Motor neuron (in vitro differentiated cells): ENCODE results near the gene DPCD. TPM values are rescaled to one million over a fixed set of nuclear protein-coding genes. Genes with fewer than 3 reads are reported as not detected.

ENCODE experiments used
- ATAC-seq, 8 experiments: fragments of 200-7000 bp; cut with Tn5 transposase; replicated peaks in 6 of 8; 2 replicates each; pipeline ENCODE4 v1.8.0; 2021; ENCODE audit warnings: mild to moderate bottlenecking in 8 of 8, moderate library complexity in 8 of 8
- H3K27ac ChIP-seq, 2 donors: fragments of 250-450 bp; sonication (Bioruptor Pico); 2 replicates each; pipeline ENCODE4 v1.9.0; 2021; ENCODE audit warnings: antibody characterized with exemption in 2 of 2, mild to moderate bottlenecking in 2 of 2, moderate library complexity in 1 of 2
- H3K4me1 ChIP-seq, 2 donors: fragments of 250-450 bp; sonication (Bioruptor Pico); replicated peaks in 1 of 2; 2 replicates each; pipeline ENCODE4 v1.6.1; 2021; ENCODE audit warnings: antibody characterized with exemption in 2 of 2, mild to moderate bottlenecking in 2 of 2, moderate library complexity in 1 of 2
- H3K4me3 ChIP-seq, 5 donors: fragments of 250-450 bp; sonication (Bioruptor Pico); 2 replicates each; pipeline ENCODE4 v1.9.0; 2021; ENCODE audit warnings: antibody characterized with exemption in 5 of 5, mild to moderate bottlenecking in 5 of 5, moderate library complexity in 4 of 5
- WGBS, 10 experiments: fragments of 450-650 bp; shearing (Covaris generic); methylation state at CpG; one replicate each; pipeline ENCODE4 v1.0.0; 2022; 5-methylcytosine and 5-hydroxymethylcytosine counted together
- in situ Hi-C, 9 experiments: fragments of 400-800 bp; cut with MboI; loops; one replicate each; pipeline ENCODE4 v1.15.0; 2021; ENCODE audit warnings: low sequenced_read_pairs in 9 of 9, low pct_unique_long_range_greater_than_20kb in 2 of 9; ENCODE audit not compliant: unreplicated experiment in 9 of 9
- total RNA-seq, 8 experiments: library from RNA; unstranded; fragments of 300-600 nt; gene quantifications; 2 replicates each; pipeline versions ENCODE4 v1.2.3 to v1.2.4, GENCODE V29; 2022

Gene DPCD
- 100 to 1,000 TPM in 1 of 8 experiments, 10 to 100 TPM in 7; 28.9 to 105 (median 64.7) TPM for total RNA-seq

DNA sequence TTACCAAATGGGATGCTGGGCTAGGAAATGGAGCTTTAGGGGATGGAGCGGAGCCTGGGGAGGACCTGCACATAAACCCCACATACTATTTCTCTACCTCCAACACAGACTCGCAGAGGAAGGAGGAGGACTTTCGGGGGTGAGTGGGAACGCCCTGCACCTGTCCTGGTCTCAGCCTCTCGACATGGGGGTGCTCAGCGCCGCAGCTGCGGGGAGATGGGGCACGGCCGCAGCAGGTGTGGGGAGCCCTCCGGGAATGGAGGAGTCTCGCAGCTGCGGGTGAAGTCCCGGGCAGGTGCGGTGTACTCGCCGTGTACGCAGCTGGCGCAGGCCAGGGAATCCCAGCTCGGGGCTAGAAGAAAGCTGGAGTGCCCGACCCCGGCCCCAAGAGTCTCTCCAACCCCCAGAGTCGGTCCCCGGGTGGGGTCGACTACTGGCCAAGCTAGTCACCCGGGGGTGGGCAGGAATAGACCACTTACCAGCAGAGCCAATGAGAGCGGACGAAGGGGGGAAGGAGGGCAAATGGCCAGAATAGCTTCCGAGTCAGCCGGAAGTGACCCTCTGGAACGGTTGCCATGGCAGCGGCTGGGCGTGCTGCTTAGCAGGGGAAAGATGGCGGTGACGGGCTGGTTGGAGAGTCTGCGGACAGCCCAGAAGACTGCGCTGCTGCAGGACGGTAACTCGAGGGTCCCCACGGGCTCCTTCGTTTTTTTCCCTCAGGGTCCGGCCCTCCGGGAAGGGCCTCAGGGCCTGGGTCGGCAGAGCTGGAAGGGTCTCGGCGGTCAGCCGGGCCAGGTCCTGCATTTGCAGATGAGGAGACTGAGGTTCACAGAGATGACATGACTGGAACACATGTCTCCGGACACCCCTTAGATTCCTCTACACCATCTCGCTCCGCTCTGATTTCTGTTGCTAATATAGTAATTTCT lies at the start of gene DPCD, which contains the start of gene POLL:
DPCD (plus strand) TSS at position 597 of the 929 bp plus-strand sequence; CDS start at position 613, 16 bp downstream.
POLL (minus strand) TSS at position 533 of the 929 bp plus-strand sequence. CDS start 897 bp downstream, outside the sequence.
- H3K27ac ChIP-seq = peak within 1 kb of the TSS; percentile 36 to 69

DNA sequence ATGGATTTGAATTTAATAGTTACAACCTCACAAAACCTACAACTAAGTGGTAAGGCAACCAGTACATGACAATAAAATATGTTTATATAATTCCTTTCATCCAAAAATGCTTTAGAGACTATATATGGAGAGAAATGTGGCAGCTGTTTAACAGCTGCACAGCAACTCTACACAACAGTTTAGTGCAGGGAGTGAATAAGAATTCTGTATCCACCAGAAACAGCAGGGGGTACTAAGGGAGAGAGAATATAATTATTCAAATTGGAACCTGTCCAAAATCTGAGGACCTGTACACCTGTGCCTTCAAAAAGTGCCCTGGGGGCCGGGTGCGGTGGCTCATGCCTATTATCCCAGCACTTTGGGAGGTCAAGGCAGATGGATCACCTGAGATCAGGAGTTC lies 49.7 kb upstream of the DPCD start:
- Histone ChIP-seq H3K4me3 (no peak overlapping the region), H3K27ac (no peak overlapping the region), H3K4me1 (peaks cover 0 to 2% of the 10 kb centered on the region in 2 donors)
- in situ Hi-C loops = no loop called here
- 90 to 95% methylated on average over 2 of the region's 2 CpGs; no CpG with 5 or more reads in 8 of the 10 experiments for WGBS, 10 experiments
- ATAC-seq = no peak

More for the DNA sequence above, at the start of gene DPCD, which contains the start of gene POLL:
- in situ Hi-C loops = no loop called here
- H3K4me3 ChIP-seq = peak within 1 kb of the TSS; percentile 57 to 99 (median 86)
- WGBS, 10 experiments = 0 to 22% (median 2%) methylated on average over 5 to 16 of the region's 50 CpGs; no CpG with 5 or more reads in 6 of the 10 experiments
- peak; percentile 92 to 99 (median 99) for ATAC-seq
- H3K4me1 ChIP-seq = peaks cover 8 to 14% of the 10 kb centered on the region in 2 donors

DNA sequence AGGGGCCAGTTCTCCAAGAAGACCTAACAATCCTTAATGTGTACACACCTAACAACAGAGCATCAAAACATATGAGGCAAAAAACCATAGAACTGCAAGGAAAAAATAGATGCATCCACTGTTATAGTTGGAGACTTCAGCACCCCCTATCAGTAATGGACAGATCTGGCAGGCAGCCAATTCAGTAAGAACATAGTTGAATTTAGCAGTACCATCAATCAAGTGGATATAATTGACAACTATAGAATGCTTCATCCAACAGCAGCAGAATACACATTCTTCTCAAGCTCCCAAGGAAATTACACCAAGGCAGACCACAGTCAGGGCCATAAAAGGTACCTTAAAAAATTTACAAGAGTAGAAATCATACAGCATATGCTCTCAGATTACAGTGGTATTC lies 42.2 kb upstream of the DPCD start:
- Histone ChIP-seq H3K4me1 (no peaks in the 10 kb centered on the region), H3K27ac (no peak overlapping the region), H3K4me3 (no peak overlapping the region)
- in situ Hi-C loops = no loop called here
- peak in 1 of 8 experiments; percentile 56 for ATAC-seq

DNA sequence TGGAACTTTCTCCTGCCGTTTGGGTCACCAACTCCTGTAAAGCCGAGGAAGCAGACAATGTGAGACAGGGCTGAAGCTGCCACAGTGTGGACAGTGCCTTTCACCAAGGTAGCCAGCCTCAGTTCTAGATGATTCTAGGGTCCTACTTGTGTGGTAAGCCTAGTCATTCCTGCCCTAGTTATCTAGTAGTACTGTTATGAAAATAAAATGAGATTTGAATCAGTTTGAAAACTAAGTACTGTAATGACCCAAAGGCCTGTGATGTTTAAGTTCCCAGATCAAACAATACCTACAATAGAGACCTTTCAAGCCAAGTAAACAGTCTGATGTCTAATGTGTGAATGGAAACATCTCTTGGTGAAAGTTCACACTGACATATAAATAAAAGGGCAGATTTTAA lies 37.2 kb upstream of the DPCD start:
- H3K27ac ChIP-seq = no peak overlapping the region
- no peak for ATAC-seq
- no peak overlapping the region for H3K4me3 ChIP-seq
- H3K4me1 ChIP-seq = peaks cover 0 to 10% of the 10 kb centered on the region in 2 donors
- in situ Hi-C loops = loop anchor here in 5 of 9 experiments (25.0 kb wide), 2 partner anchors 239 to 339 kb away; no protein-coding TSS in a partner anchor
- WGBS, 10 experiments = 100% methylated on average over 1 to 2 of the region's 2 CpGs; no CpG with 5 or more reads in 8 of the 10 experiments

DNA sequence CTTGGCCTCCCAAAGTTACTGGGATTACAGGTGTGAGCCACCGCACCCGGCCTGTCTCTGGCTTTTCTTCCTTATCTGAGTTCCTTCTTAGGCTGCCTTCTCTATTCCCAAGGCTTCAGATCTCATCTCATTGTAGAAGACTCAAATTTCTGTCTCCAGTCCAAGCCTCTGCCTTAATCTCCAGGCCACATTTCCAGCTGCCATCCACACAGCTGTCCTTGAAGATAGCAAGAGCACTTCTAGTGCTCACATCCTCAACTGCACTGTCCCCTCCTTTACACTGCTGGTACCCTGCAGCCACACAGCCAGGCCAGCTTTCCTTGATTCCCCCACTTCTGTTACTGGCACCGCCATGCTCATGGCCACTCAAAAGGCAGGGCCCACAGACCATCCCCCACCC lies 35.7 kb upstream of the DPCD start:
- Histone ChIP-seq H3K4me3 (no peak overlapping the region), H3K4me1 (peaks cover 0 to 10% of the 10 kb centered on the region in 2 donors), H3K27ac (no peak overlapping the region)
- in situ Hi-C loops = loop anchor here in 5 of 9 experiments (25.0 kb wide), 2 partner anchors 240 to 340 kb away; no protein-coding TSS in a partner anchor
- WGBS, 10 experiments = 83 to 100% (median 100%) methylated on average over 1 of the region's 3 CpGs; no CpG with 5 or more reads in 7 of the 10 experiments
- ATAC-seq = no peak

DNA sequence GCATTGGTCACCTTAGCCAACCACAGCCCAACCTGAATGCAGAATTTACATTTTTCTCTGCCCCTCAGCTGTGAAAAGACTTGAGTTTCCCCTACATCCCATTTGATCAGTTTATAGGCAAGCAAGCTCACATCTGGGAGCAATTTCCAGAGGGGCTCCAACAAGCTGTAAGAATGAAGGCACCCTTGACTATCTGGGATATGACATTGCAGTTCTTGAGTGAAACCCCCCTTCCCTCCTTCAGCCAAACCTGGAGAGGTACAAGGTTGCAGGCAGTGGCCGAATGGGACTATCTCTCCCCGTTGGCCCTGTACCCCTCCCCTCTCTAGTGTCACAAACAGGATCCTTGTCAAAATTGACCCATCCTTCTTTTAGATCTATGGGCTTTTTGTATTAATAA lies 30.6 kb upstream of the DPCD start:
- H3K4me3 ChIP-seq = no peak overlapping the region
- in situ Hi-C loops = loop anchor here in 5 of 9 experiments (25.0 kb wide), 2 partner anchors 245 to 345 kb away; no protein-coding TSS in a partner anchor
- no peak overlapping the region for H3K27ac ChIP-seq
- ATAC-seq = no peak
- 92 to 100% (median 100%) methylated on average over 1 to 2 of the region's 2 CpGs; no CpG with 5 or more reads in 7 of the 10 experiments for WGBS, 10 experiments
- H3K4me1 ChIP-seq = peaks cover 18 to 45% of the 10 kb centered on the region in 2 donors

DNA sequence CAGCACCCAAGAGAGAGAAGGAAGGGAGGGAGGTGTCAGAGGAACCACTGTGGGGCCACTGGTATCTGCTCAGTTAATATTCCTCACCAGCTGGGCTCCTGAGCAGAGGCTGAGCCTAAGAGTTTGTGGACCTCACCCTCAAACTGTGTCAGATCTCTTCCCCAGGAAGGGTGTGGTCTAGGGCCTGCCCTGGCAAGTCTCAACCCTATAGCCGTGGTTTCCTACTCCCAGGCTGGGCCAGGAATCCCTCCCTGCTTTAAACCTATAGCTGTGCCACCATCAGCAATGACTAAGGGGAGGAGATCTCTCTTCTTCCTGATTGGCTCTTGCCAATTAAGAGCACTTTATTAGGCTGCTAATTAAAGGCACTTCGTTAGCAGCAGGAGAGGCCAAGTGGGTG lies 29.9 kb upstream of the DPCD start:
- no peak overlapping the region for H3K4me3 ChIP-seq
- in situ Hi-C loops = loop anchor here in 5 of 9 experiments (25.0 kb wide), 2 partner anchors 246 to 346 kb away; no protein-coding TSS in a partner anchor
- H3K27ac ChIP-seq = no peak overlapping the region
- 20 to 100% (median 83%) methylated on average over 1 to 2 of the region's 2 CpGs; no CpG with 5 or more reads in 7 of the 10 experiments for WGBS, 10 experiments
- ATAC-seq = peak in 3 of 8 experiments; percentile 57 to 93 (median 86)
- peaks cover 18 to 45% of the 10 kb centered on the region in 2 donors for H3K4me1 ChIP-seq

DNA sequence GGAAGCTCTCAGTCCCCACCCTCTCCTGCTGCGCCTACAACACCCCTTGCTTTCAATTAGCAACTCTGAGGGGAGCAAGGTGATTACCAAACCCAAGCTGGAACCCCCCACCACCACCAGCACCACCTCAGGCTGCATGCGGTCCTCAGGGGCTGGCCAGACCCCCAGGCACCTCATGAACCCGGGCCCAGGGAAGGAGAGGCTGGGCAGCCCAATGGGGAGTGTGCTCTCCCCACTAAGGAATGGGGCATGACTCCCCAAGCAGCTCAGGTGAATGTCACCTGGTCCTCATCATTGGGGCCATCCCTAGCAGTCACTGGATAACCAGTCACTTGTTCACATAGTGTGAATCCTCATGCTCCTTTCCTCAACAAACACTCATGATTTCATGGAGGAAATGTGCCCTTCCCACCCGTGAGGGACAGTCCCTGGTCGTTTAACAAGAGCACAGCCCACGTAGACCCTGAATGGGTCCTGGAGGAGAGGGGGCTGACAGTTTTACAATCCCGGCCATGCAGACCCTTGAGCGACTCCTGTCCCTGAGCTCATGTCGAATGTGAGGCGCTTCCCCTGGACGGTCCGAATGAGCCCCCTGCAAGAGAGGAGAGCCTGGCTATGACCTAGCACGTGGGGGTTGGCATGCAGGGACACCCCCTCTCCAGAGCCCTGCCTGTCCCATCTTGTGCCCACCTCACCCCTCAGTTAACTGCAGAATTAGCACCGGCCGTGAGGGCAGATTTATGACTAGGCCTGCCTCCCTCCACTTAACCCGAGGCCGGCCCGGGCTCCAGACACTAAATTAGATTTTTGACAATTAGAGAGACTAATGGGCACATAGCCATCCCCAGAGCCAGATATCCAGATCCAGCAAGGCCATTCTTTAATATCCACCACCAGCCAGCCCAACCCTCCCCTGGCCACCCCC lies 29.2 kb upstream of the DPCD start:
- Histone ChIP-seq H3K4me3 (no peak overlapping the region), H3K4me1 (peaks cover 18 to 46% of the 10 kb centered on the region in 2 donors), H3K27ac (peak overlapping the region in 1 of 2 donors; percentile 32)
- ATAC-seq = peak in 5 of 8 experiments; percentile 51 to 85 (median 54)
- in situ Hi-C loops = loop anchor here in 5 of 9 experiments (25.0 kb wide), 2 partner anchors 247 to 347 kb away; no protein-coding TSS in a partner anchor
- 68 to 90% methylated on average over 2 to 5 of the region's 18 CpGs; no CpG with 5 or more reads in 8 of the 10 experiments for WGBS, 10 experiments

DNA sequence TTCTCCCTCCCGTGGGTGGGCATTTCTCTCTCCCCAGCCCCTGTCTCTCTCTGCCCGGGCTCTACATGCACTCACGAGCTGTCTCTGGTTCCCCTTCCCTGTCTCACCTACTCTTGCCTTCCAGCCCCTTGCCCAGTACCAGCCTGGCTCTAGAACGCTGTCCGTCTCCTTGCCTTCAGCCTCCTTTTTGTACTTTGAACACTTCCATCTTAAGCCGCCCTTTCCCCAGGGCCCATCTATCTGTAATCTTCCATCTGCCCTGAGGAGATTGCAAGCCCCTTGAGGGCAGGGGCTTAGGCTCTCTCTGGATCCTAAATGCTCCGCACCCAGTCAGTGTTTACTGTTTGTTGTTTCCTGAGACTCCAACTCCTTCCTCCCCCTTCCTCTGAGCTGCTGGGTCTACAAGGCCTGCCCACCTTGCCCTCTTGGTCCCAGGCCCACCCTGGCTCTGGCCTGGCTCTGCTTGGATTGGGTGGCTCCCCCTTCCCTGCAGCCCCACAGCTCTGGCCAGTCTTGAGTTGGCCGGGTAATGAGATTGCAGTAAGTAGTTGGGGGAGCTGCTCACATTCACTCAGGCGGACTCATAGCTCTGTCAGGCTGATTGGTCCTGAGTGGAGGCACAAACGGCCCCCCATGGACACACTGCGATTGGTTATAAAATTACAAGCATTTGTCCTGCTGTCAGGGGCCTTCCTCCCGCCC lies 28.4 kb upstream of the DPCD start:
- WGBS, 10 experiments = 86 to 100% (median 92%) methylated on average over 1 to 7 of the region's 12 CpGs; no CpG with 5 or more reads in 3 of the 10 experiments
- peak in 1 of 8 experiments; percentile 5 for ATAC-seq
- H3K4me3 ChIP-seq = no peak overlapping the region
- H3K27ac ChIP-seq = peak overlapping the region; percentile 17 to 23
- peaks cover 18 to 42% of the 10 kb centered on the region in 2 donors for H3K4me1 ChIP-seq
- in situ Hi-C loops = loop anchor here in 8 of 9 experiments (10.0 to 25.0 kb wide), 3 partner anchors 247 to 347 kb away; no protein-coding TSS in a partner anchor

DNA sequence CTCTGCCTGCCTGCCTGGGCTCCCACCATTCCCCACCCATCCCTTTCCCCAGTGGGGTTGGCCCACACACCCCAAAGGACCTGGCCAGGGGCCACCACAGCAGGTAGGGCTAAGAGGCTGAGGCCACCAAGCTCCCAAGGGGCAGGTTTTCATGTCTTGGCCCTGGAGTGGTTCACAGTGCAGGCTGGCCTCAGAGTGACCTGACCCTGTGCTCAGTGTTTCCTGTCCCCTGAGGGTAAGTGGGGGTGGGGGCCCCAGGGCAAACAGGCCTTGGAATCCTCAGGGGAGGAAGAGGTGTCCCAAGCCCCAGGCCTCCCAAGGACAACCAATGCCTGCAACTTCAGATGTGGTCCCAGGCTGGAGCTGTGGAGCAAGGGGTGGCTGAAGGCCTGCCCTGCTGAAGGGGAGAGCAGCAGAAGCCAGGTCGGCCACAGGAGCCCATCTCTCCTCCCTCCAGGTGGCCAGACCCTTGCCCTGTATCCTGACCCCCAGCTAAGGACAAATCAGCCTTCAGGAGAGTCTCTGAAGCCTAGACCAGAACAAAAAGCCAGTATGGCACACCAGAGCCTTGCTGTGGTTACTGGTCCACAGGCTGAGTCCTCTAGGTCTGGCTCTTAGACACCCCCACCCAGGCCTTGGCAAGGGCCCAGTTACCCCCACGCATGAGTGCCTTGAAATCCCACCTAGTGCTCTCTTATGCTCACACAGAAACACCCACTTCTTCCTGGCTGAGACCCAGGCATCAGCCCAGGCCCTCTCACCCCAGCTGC lies 27.6 kb upstream of the DPCD start:
- Histone ChIP-seq H3K27ac (peak overlapping the region in 1 of 2 donors; percentile 23), H3K4me1 (peaks cover 20 to 39% of the 10 kb centered on the region in 2 donors), H3K4me3 (no peak overlapping the region)
- ATAC-seq = no peak
- WGBS, 10 experiments = no CpG with 5 or more reads among the region's 2 CpGs
- in situ Hi-C loops = loop anchor here in 8 of 9 experiments (10.0 to 25.0 kb wide), 3 partner anchors 248 to 348 kb away; no protein-coding TSS in a partner anchor
